GM12878 (cell line): ENCODE results near the gene PRKAG2. TPM values are rescaled to one million over a fixed set of nuclear protein-coding genes. Genes with fewer than 3 reads are reported as not detected.

ENCODE experiments used
- ATAC-seq: fragments of 200-7000 bp; cut with Tn5 transposase; 3 replicates; pipeline ENCODE4 v1.9.1; 2020; ENCODE audit warnings: mild to moderate bottlenecking, moderate library complexity
- BruUV-seq: library from RNA; stranded (reverse); fragments of 400-500 nt; replicated peaks from 2 replicates; lab custom pipeline; 2021; lab: Mats Ljungman, UMichigan
- CTCF ChIA-PET: fragments of 300-600 bp; sonication (Branson Sonifier 250); formaldehyde crosslinking; extraction: SDS; loops from one replicate; lab custom pipeline; 2021; ENCODE audit warnings: inconsistent platforms; lab: Yijun Ruan, JAX
- POLR2A ChIA-PET: fragments of 350-600 bp; formaldehyde crosslinking; extraction: SDS; loops from one replicate; lab custom pipeline; 2021; ENCODE audit warnings: inconsistent platforms; lab: Charles Lee
- RAD21 ChIA-PET: fragments of 300-600 bp; sonication (Branson Sonifier 250); formaldehyde crosslinking; loops from one replicate; lab custom pipeline; 2023; ENCODE audit warnings: antibody characterized with exemption; ENCODE audit not compliant: unreplicated experiment; lab: Charles Lee
- SMC1A ChIA-PET: fragments of 300-600 bp; sonication (Branson Sonifier 250); formaldehyde crosslinking; loops from one replicate; lab custom pipeline; 2023; ENCODE audit not compliant: unreplicated experiment, uncharacterized antibody; lab: Charles Lee
- DNase-seq: peaks from one replicate; pipeline ENCODE4 v3.0.0-alpha.2; 2011; ENCODE audit warnings: low read depth, low spot score
- FAIRE-seq: peaks from 3 replicates; lab custom pipeline; 2011; peaks lifted over from hg19 to GRCh38; lab: Jason Lieb, UNC
- H2AFZ ChIP-seq: 2 replicates; pipeline ENCODE4 v1.6.0; 2011; ENCODE audit warnings: low read depth, low read length, control low read depth; ENCODE audit not compliant: control insufficient read depth
- H3K27ac ChIP-seq: 2 replicates; pipeline ENCODE4 v1.5.1; 2011; ENCODE audit warnings: control low read depth; ENCODE audit not compliant: control insufficient read depth, insufficient read depth
- H3K27me3 ChIP-seq, 2 experiments: replicated peaks in 1 of 2; 2 replicates each; pipeline versions ENCODE4 v1.6.0 to v1.6.1; 2011; ENCODE audit warnings: low read length in 1 of 2; ENCODE audit not compliant: control insufficient read depth in 2 of 2, insufficient read depth in 2 of 2
- H3K36me3 ChIP-seq, 2 experiments: 2 replicates each; pipeline ENCODE4 v1.5.1; 2011; ENCODE audit warnings: low read length in 1 of 2; ENCODE audit not compliant: control insufficient read depth in 2 of 2, insufficient read depth in 2 of 2
- H3K4me1 ChIP-seq: 2 replicates; pipeline ENCODE4 v1.6.1; 2011; ENCODE audit warnings: mild to moderate bottlenecking, low read length, moderate library complexity, mixed read lengths; ENCODE audit not compliant: control insufficient read depth, insufficient read depth
- H3K4me2 ChIP-seq: 2 replicates; pipeline ENCODE4 v1.6.0; 2011; ENCODE audit warnings: control low read depth; ENCODE audit not compliant: control insufficient read depth, insufficient read depth
- H3K4me3 ChIP-seq: fragments of 200-600 bp; sonication (generic); 2 replicates; pipeline ENCODE4 v1.5.1; 2016
- H3K79me2 ChIP-seq: 2 replicates; pipeline ENCODE4 v1.6.0; 2011; ENCODE audit warnings: low read length; ENCODE audit not compliant: control insufficient read depth, insufficient read depth
- H3K9ac ChIP-seq: 2 replicates; pipeline ENCODE4 v1.8.0; 2011; ENCODE audit warnings: low read length, control low read depth, mixed read lengths; ENCODE audit not compliant: control insufficient read depth, insufficient read depth
- H3K9me3 ChIP-seq: replicated peaks from 3 replicates; pipeline ENCODE4 v1.5.1; 2011; ENCODE audit warnings: mild to moderate bottlenecking, low read length; ENCODE audit not compliant: control insufficient read depth, insufficient read depth
- H4K20me1 ChIP-seq: 2 replicates; pipeline ENCODE4 v1.6.0; 2011; ENCODE audit not compliant: control insufficient read depth, insufficient read depth
- BACH1 ChIP-seq: fragments of 450-650 bp; IDR thresholded peaks from 2 replicates; pipeline ENCODE4 v1.6.1; 2017; ENCODE audit warnings: mild to moderate bottlenecking, borderline replicate concordance
- HCFC1 ChIP-seq: fragments of 150-350 bp; IDR thresholded peaks from 2 replicates; pipeline ENCODE4 v1.6.1; 2014; ENCODE audit warnings: low read length
- MEF2A ChIP-seq: IDR thresholded peaks from 2 replicates; pipeline ENCODE4 v1.6.1; 2011; ENCODE audit warnings: low read depth, mild to moderate bottlenecking, low read length, moderate library complexity; ENCODE audit not compliant: insufficient read depth
- NBN ChIP-seq: fragments of 450-650 bp; IDR thresholded peaks from 2 replicates; pipeline ENCODE4 v1.6.1; 2016
- POU2F2 ChIP-seq: IDR thresholded peaks from 3 replicates; pipeline ENCODE4 v1.6.1; 2011; ENCODE audit warnings: low read depth, mild to moderate bottlenecking, low read length, borderline replicate concordance
- STAT3 ChIP-seq: IDR thresholded peaks from 2 replicates; pipeline ENCODE4 v1.6.1; 2011; ENCODE audit warnings: low read depth, low read length, improper control_type of control experiment
- ZNF217 ChIP-seq: fragments of 450-650 bp; IDR thresholded peaks from 2 replicates; pipeline ENCODE4 v1.6.1; 2017; ENCODE audit warnings: antibody characterized with exemption, mild to moderate bottlenecking
- WGBS: methylation state at CpG from one replicate; pipeline ENCODE4 v1.1.6; 2016; ENCODE audit warnings: low lambda C conversion rate; ENCODE audit not compliant: insufficient replicate concordance, insufficient coverage; ENCODE audit errors: missing lambda C conversion rate; 5-methylcytosine and 5-hydroxymethylcytosine counted together
- in situ Hi-C: fragments of 300-500 bp; cut with MboI; formaldehyde crosslinking; loops from 9 replicates; pipeline ENCODE4 v1.14.3; 2018; ENCODE audit warnings: mixed read lengths
- intact Hi-C: fragments of 100-400 bp; cut with micrococcal nuclease; formaldehyde crosslinking; loops from one replicate; pipeline ENCODE4 v1.14.2; 2022; ENCODE audit not compliant: unreplicated experiment
- polyA plus RNA-seq, 11 experiments: library from polyadenylated mRNA; depleted of rRNA in 4 of 11; unstranded in 6 of 11; stranded (reverse) in 5 of 11; fragments of >200 nt; fragmentation: Nextera tagmentation in 4 of 11; fragmentation: Illumina TruSeq in 1 of 11; extraction: Ambion mirVana in 4 of 11; extraction: Trizol in 1 of 11; gene quantifications; 1 replicate in 1 of 11; 2 replicates in 10 of 11; pipeline versions ENCODE4 v1.2.1 to v1.2.3, GENCODE V29; 2011 to 2016; ENCODE audit warnings: inconsistent platforms in 2 of 11, missing spikeins in 2 of 11, low read depth in 1 of 11
- total RNA-seq, 4 experiments: library from RNA; depleted of rRNA in 3 of 4; stranded (reverse); fragments of >200 nt in 3 of 4; fragmentation: Illumina TruSeq in 1 of 4; extraction: Trizol in 1 of 4; gene quantifications; 2 replicates each; pipeline versions ENCODE4 v1.2.1 to v1.2.3, GENCODE V29; 2013 to 2021
- TF ChIP-seq, protein P1 (sequence below): fragments of 450-650 bp; formaldehyde crosslinking; IDR thresholded peaks from 2 replicates; pipeline ENCODE4 v1.4.0; 2022; ENCODE audit warnings: mild to moderate bottlenecking, moderate library complexity
- TF ChIP-seq, protein P2 (sequence below): fragments of 450-650 bp; formaldehyde crosslinking; IDR thresholded peaks from 2 replicates; pipeline ENCODE4 v1.4.0; 2020; ENCODE audit warnings: mild to moderate bottlenecking, moderate library complexity
- TF ChIP-seq, protein P3 (sequence below): fragments of 450-650 bp; IDR thresholded peaks from 2 replicates; pipeline ENCODE4 v1.6.1; 2017; ENCODE audit warnings: mild to moderate bottlenecking, low read depth, inconsistent platforms; ENCODE audit not compliant: poor library complexity, severe bottlenecking
- TF ChIP-seq, protein P4 (sequence below): fragments of 450-650 bp; formaldehyde crosslinking; IDR thresholded peaks from 2 replicates; pipeline ENCODE4 v1.5.0; 2022; ENCODE audit warnings: mild to moderate bottlenecking, missing genetic modification characterization

Gene PRKAG2
- total and polyA plus RNA-seq, 10 of the 15 experiments (the other 5 are each of a cell fraction or from before 2014, with no cell fraction given) = 3.4 to 8.9 (median 6.8) TPM

DNA sequence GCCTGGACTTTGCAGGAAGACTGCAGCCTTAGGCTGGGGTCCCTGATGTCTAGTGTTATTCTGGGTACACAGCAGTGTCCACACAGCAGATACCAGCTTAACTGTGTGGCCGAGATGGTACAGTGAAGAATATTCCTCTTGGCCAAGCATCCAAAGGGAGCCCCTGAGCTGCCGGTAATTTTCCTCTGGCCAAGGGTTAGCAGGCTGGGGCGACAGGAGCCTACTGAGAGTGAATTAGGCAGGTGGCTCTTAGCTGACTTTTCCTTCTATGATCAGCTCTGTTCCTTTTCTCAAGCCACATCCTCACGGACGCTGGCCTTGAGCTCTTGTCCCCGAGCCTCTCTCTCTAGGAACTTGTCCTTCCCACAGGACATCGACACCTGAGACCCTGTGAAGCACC is 29.8 kb downstream of the PRKAG2 start:
- H3K27me3 ChIP-seq = no peaks in the 10 kb centered on the region
- no peak for DNase-seq
- H3K36me3 ChIP-seq = no peaks in the 10 kb centered on the region
- CTCF ChIA-PET = no interaction called here
- H4K20me1 ChIP-seq = no peaks in the 10 kb centered on the region
- in situ Hi-C loops = no loop called here
- 79% methylated on average over 7 of the region's 7 CpGs for WGBS
- SMC1A ChIA-PET = no interaction called here
- peaks cover 10% of the 10 kb centered on the region for H3K4me1 ChIP-seq
- RAD21 ChIA-PET = no interaction called here
- no peak for ATAC-seq
- no peak overlapping the region for H2AFZ ChIP-seq
- H3K27ac ChIP-seq = no peak overlapping the region
- POLR2A ChIA-PET = no interaction called here
- no peak for FAIRE-seq
- no peaks in the 10 kb centered on the region for H3K9me3 ChIP-seq
- H3K4me2 ChIP-seq = no peak overlapping the region
- H3K4me3 ChIP-seq = no peak overlapping the region
- H3K79me2 ChIP-seq = no peaks in the 10 kb centered on the region
- H3K9ac ChIP-seq = no peak overlapping the region
- intact Hi-C loops = no loop called here
- BruUV-seq = no TSS peak
- TF ChIP-seq NBN = no peak
- TF ChIP-seq, protein P1, sequence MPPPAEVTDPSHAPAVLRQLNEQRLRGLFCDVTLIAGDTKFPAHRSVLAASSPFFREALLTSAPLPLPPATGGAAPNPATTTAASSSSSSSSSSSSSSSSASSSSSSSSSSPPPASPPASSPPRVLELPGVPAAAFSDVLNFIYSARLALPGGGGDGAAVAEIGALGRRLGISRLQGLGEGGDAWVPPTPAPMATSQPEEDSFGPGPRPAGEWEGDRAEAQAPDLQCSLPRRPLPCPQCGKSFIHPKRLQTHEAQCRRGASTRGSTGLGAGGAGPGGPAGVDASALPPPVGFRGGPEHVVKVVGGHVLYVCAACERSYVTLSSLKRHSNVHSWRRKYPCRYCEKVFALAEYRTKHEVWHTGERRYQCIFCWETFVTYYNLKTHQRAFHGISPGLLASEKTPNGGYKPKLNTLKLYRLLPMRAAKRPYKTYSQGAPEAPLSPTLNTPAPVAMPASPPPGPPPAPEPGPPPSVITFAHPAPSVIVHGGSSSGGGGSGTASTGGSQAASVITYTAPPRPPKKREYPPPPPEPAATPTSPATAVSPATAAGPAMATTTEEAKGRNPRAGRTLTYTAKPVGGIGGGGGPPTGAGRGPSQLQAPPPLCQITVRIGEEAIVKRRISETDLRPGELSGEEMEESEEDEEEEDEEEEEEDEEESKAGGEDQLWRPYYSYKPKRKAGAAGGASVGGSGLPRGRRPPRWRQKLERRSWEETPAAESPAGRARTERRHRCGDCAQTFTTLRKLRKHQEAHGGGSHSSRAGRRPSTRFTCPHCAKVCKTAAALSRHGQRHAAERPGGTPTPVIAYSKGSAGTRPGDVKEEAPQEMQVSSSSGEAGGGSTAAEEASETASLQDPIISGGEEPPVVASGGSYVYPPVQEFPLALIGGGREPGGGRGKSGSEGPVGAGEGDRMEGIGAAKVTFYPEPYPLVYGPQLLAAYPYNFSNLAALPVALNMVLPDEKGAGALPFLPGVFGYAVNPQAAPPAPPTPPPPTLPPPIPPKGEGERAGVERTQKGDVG (CRISPR knock-in tag) = no peak
- TF ChIP-seq MEF2A = no peak
- no peak for TF ChIP-seq BACH1
- no peak for TF ChIP-seq STAT3
- TF ChIP-seq, protein P2, sequence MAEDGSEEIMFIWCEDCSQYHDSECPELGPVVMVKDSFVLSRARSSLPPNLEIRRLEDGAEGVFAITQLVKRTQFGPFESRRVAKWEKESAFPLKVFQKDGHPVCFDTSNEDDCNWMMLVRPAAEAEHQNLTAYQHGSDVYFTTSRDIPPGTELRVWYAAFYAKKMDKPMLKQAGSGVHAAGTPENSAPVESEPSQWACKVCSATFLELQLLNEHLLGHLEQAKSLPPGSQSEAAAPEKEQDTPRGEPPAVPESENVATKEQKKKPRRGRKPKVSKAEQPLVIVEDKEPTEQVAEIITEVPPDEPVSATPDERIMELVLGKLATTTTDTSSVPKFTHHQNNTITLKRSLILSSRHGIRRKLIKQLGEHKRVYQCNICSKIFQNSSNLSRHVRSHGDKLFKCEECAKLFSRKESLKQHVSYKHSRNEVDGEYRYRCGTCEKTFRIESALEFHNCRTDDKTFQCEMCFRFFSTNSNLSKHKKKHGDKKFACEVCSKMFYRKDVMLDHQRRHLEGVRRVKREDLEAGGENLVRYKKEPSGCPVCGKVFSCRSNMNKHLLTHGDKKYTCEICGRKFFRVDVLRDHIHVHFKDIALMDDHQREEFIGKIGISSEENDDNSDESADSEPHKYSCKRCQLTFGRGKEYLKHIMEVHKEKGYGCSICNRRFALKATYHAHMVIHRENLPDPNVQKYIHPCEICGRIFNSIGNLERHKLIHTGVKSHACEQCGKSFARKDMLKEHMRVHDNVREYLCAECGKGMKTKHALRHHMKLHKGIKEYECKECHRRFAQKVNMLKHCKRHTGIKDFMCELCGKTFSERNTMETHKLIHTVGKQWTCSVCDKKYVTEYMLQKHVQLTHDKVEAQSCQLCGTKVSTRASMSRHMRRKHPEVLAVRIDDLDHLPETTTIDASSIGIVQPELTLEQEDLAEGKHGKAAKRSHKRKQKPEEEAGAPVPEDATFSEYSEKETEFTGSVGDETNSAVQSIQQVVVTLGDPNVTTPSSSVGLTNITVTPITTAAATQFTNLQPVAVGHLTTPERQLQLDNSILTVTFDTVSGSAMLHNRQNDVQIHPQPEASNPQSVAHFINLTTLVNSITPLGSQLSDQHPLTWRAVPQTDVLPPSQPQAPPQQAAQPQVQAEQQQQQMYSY (CRISPR knock-in tag) = no peak
- TF ChIP-seq, protein P3, sequence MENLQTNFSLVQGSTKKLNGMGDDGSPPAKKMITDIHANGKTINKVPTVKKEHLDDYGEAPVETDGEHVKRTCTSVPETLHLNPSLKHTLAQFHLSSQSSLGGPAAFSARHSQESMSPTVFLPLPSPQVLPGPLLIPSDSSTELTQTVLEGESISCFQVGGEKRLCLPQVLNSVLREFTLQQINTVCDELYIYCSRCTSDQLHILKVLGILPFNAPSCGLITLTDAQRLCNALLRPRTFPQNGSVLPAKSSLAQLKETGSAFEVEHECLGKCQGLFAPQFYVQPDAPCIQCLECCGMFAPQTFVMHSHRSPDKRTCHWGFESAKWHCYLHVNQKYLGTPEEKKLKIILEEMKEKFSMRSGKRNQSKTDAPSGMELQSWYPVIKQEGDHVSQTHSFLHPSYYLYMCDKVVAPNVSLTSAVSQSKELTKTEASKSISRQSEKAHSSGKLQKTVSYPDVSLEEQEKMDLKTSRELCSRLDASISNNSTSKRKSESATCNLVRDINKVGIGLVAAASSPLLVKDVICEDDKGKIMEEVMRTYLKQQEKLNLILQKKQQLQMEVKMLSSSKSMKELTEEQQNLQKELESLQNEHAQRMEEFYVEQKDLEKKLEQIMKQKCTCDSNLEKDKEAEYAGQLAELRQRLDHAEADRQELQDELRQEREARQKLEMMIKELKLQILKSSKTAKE = no peak
- no peak for TF ChIP-seq ZNF217
- TF ChIP-seq, protein P4, sequence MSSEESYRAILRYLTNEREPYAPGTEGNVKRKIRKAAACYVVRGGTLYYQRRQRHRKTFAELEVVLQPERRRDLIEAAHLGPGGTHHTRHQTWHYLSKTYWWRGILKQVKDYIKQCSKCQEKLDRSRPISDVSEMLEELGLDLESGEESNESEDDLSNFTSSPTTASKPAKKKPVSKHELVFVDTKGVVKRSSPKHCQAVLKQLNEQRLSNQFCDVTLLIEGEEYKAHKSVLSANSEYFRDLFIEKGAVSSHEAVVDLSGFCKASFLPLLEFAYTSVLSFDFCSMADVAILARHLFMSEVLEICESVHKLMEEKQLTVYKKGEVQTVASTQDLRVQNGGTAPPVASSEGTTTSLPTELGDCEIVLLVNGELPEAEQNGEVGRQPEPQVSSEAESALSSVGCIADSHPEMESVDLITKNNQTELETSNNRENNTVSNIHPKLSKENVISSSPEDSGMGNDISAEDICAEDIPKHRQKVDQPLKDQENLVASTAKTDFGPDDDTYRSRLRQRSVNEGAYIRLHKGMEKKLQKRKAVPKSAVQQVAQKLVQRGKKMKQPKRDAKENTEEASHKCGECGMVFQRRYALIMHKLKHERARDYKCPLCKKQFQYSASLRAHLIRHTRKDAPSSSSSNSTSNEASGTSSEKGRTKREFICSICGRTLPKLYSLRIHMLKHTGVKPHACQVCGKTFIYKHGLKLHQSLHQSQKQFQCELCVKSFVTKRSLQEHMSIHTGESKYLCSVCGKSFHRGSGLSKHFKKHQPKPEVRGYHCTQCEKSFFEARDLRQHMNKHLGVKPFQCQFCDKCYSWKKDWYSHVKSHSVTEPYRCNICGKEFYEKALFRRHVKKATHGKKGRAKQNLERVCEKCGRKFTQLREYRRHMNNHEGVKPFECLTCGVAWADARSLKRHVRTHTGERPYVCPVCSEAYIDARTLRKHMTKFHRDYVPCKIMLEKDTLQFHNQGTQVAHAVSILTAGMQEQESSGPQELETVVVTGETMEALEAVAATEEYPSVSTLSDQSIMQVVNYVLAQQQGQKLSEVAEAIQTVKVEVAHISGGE = no peak
- no peak for TF ChIP-seq POU2F2
- TF ChIP-seq HCFC1 = no peak
